GM23248 (cell line): ENCODE data around the gene FAM171A1.

Source experiments
- EZH2 ChIP-seq: fragments of 200-600 bp; sonication (generic); IDR thresholded peaks from 2 replicates; pipeline ENCODE4 v1.6.1; 2018; ENCODE audit warnings: antibody characterized with exemption, mild to moderate bottlenecking; ENCODE audit not compliant: insufficient read depth, poor library complexity, severe bottlenecking
- EZH2phosphoT487 ChIP-seq: fragments of 200-600 bp; sonication (generic); IDR thresholded peaks from 2 replicates; pipeline ENCODE4 v1.6.1; 2018; ENCODE audit warnings: antibody characterized with exemption, moderate library complexity, mild to moderate bottlenecking, low read depth; ENCODE audit not compliant: insufficient read depth

GRCh38 chr10:15373199-15373598, 2.1 kb upstream of the FAM171A1 start:
- TF ChIP-seq EZH2phosphoT487 (no peak), EZH2 (no peak)
